ENCODE results near the gene C3orf49.
A peak's percentile ranks its signal among the peaks of the same experiment; 100 is the strongest.

C3orf49 gene

DNA sequence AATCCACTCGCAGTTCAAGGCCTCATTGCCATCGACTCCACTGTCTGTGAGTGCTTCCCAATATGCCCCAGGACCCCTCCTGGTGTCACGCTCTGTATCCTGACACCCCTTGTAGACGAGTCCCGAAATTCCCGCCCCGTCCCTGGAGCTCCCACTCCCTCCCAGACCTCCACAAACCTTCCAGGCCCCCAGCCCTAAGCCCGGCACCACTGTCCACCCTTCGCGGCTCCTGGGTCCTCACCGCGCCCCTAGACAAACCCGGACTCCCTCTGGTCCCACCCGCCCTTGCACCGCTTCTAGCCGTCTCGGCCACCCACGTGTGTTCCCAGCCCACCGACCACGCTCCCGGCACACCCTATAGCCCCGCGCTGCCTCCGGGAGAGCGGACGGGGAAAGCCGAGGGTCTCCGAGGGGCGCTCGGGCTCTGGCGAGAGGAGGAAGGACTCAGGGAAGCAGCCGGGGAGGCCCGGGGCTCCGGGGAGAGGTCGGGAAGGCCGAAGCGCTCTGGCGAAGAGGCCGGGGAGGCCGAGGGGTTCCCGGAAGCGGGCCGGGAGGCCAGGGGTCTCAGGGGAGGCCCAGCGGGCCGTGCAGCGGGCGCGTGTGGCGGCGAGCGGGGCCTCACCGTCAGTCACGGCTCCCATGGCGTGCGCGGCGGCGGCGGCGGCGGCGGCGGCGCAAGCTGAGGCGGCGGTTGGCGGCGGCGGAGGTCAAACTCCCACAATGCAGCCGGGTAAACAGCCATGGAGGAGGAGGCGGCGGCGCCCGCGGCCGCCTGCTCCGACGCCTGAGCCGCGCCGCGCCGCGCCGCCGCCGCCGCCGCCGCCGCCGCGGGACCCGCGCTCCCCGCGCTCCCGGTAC lies 44.3 kb downstream of the C3orf49 start, which contains the start of the genes ATXN7 and THOC7:
TSS of gene ATXN7 (plus strand) at position 718 of the 858 bp plus-strand sequence. CDS start 48,732 bp downstream, outside the sequence.
TSS of gene THOC7 (minus strand) at position 656 of the 858 bp plus-strand sequence. CDS start at position 641, 15 bp downstream.
- Histone ChIP-seq H2AFZ (ENCODE audit: low read depth, low read length) (peak within 1 kb of the TSS; percentile 78), H3K9ac (ENCODE audit: low read depth, low read length) (peak within 1 kb of the TSS; percentile 97), H3K4me1 (ENCODE audit: insufficient read depth, low read length) (peaks cover 40% of the 10 kb centered on the region), H3K27me3 (ENCODE audit: insufficient read depth, low read length, poor library complexity) (no peaks in the 10 kb centered on the region), H3K79me2 (ENCODE audit: insufficient read depth, low read length) (peaks cover 95% of the 10 kb centered on the region), H3K36me3 (ENCODE audit: insufficient read depth, low read length) (no peaks in the 10 kb centered on the region; the same call in 1 of the 2 replicates), H3K27ac (ENCODE audit: low read length) (peak within 1 kb of the TSS; percentile 82), H3K4me2 (ENCODE audit: insufficient read depth, low read length) (peak within 1 kb of the TSS; percentile 97), H4K20me1 (ENCODE audit: insufficient read depth, low read length) (peaks cover 18% of the 10 kb centered on the region; the same call in 1 of the 2 replicates), H3K9me3 (ENCODE audit: insufficient read depth, low read length, severe bottlenecking) (no peaks in the 10 kb centered on the region), H3K4me3 (ENCODE audit: low read depth in 1 of 2, low read length in 2 of 2) (peak within 1 kb of the TSS; percentile 89 to 94)
- DNase-seq: peak; percentile 74
- TF ChIP-seq EZH2 (IDR thresholded peaks at IDR 0.05; ENCODE audit: borderline replicate concordance, low read depth, low read length, severe bottlenecking): no peak
- TF ChIP-seq, protein P1, sequence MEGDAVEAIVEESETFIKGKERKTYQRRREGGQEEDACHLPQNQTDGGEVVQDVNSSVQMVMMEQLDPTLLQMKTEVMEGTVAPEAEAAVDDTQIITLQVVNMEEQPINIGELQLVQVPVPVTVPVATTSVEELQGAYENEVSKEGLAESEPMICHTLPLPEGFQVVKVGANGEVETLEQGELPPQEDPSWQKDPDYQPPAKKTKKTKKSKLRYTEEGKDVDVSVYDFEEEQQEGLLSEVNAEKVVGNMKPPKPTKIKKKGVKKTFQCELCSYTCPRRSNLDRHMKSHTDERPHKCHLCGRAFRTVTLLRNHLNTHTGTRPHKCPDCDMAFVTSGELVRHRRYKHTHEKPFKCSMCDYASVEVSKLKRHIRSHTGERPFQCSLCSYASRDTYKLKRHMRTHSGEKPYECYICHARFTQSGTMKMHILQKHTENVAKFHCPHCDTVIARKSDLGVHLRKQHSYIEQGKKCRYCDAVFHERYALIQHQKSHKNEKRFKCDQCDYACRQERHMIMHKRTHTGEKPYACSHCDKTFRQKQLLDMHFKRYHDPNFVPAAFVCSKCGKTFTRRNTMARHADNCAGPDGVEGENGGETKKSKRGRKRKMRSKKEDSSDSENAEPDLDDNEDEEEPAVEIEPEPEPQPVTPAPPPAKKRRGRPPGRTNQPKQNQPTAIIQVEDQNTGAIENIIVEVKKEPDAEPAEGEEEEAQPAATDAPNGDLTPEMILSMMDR (IDR thresholded peaks at IDR 0.05; ENCODE audit: borderline replicate concordance, extremely low read depth, low read length, poor library complexity, severe bottlenecking): no peak
- ATAC-seq (ENCODE audit: insufficient read depth, low read depth): peak; percentile 68

- DNase-seq (peak; percentile 71), ATAC-seq (ENCODE audit: insufficient read depth, low read depth) (peak; percentile 72)
- H3K9me3 ChIP-seq (ENCODE audit: insufficient read depth, low read length, severe bottlenecking): no peaks in the 10 kb centered on the region
- H3K4me3 ChIP-seq (ENCODE audit: low read depth in 1 of 2, low read length in 2 of 2): peak overlapping the region; percentile 55 to 94; a peak in 3 of 4 replicates
- peaks cover 24% of the 10 kb centered on the region; the same call in 1 of the 2 replicates for H4K20me1 ChIP-seq (ENCODE audit: insufficient read depth, low read length)
- H3K36me3 ChIP-seq (ENCODE audit: insufficient read depth, low read length): no peaks in the 10 kb centered on the region; the same call in 1 of the 2 replicates
- TF ChIP-seq, protein P1 (IDR thresholded peaks at IDR 0.05; ENCODE audit: borderline replicate concordance, extremely low read depth, low read length, poor library complexity, severe bottlenecking): no peak
- TF ChIP-seq EZH2 (IDR thresholded peaks at IDR 0.05; ENCODE audit: borderline replicate concordance, low read depth, low read length, severe bottlenecking): no peak
- H3K79me2 ChIP-seq (ENCODE audit: insufficient read depth, low read length): peaks cover 95% of the 10 kb centered on the region
- peak overlapping the region; percentile 80 for H3K27ac ChIP-seq (ENCODE audit: low read length)
- peak overlapping the region; percentile 78 for H2AFZ ChIP-seq (ENCODE audit: low read depth, low read length)
- H3K4me2 ChIP-seq (ENCODE audit: insufficient read depth, low read length): peak overlapping the region; percentile 76
- H3K4me1 ChIP-seq (ENCODE audit: insufficient read depth, low read length): peaks cover 40% of the 10 kb centered on the region
- H3K27me3 ChIP-seq (ENCODE audit: insufficient read depth, low read length, poor library complexity): no peaks in the 10 kb centered on the region
- peak overlapping the region; percentile 85 for H3K9ac ChIP-seq (ENCODE audit: low read depth, low read length)
Observed at GRCh38 chr3:63864008-63864964, 45.2 kb downstream of the C3orf49 start.

GRCh38 chr3:63864965-63865327 lies 45.8 kb downstream of the C3orf49 start:
- TF ChIP-seq, protein P1 (IDR thresholded peaks at IDR 0.05; ENCODE audit: borderline replicate concordance, extremely low read depth, low read length, poor library complexity, severe bottlenecking): no peak
- no peak for TF ChIP-seq EZH2 (IDR thresholded peaks at IDR 0.05; ENCODE audit: borderline replicate concordance, low read depth, low read length, severe bottlenecking)
- Histone ChIP-seq H3K4me2 (ENCODE audit: insufficient read depth, low read length) (peak overlapping the region; percentile 76), H3K4me3 (ENCODE audit: low read depth in 1 of 2, low read length in 2 of 2) (peak overlapping the region; percentile 55 to 94; a peak in 3 of 4 replicates), H3K27ac (ENCODE audit: low read length) (peak overlapping the region; percentile 80), H3K4me1 (ENCODE audit: insufficient read depth, low read length) (peaks cover 40% of the 10 kb centered on the region), H3K27me3 (ENCODE audit: insufficient read depth, low read length, poor library complexity) (no peaks in the 10 kb centered on the region), H2AFZ (ENCODE audit: low read depth, low read length) (peak overlapping the region; percentile 78), H3K79me2 (ENCODE audit: insufficient read depth, low read length) (peaks cover 95% of the 10 kb centered on the region), H3K9ac (ENCODE audit: low read depth, low read length) (peak overlapping the region; percentile 85), H4K20me1 (ENCODE audit: insufficient read depth, low read length) (0 out of 2 replicates have a peak, but pooled peaks cover 27% of the 10 kb centered on the region), H3K36me3 (ENCODE audit: insufficient read depth, low read length) (no peaks in the 10 kb centered on the region; the same call in 1 of the 2 replicates), H3K9me3 (ENCODE audit: insufficient read depth, low read length, severe bottlenecking) (no peaks in the 10 kb centered on the region)
- no peak for ATAC-seq (ENCODE audit: insufficient read depth, low read depth)
- DNase-seq: no peak

Measured in DND-41 (cell line).